Peyer's patch (tissue), 4 donors: ENCODE measurements around the gene GATA6. TPM values are rescaled to one million over a fixed set of nuclear protein-coding genes. Genes with fewer than 3 reads are reported as not detected.
"Not testable (repeated sequence)": the region's sequence is repeated elsewhere in the genome, so short reads cannot be mapped to it uniquely, and the experiment has no call there.

Source experiments
- DNase-seq, 3 donors: peaks; one replicate each; pipeline ENCODE4 v3.0.0-alpha.2; 2017 to 2019
- H3K27ac ChIP-seq, 4 donors: fragments of 200-600 bp; sonication (generic); one replicate each; pipeline ENCODE4 v1.5.1; 2016 to 2019
- H3K27me3 ChIP-seq, 2 donors: fragments of 200-600 bp; sonication (generic); one replicate each; pipeline ENCODE4 v1.5.1; 2019
- H3K36me3 ChIP-seq, 3 donors: fragments of 200-600 bp; sonication (generic); one replicate each; pipeline ENCODE4 v1.5.1; 2016 to 2019
- H3K4me1 ChIP-seq, 4 donors: fragments of 200-600 bp; sonication (generic); one replicate each; pipeline ENCODE4 v1.5.1; 2016 to 2019
- H3K4me3 ChIP-seq, 4 donors: fragments of 200-600 bp; sonication (generic); 1 replicate in 3 of 4; 2 replicates in 1 of 4; pipeline ENCODE4 v1.5.1; 2016 to 2019; ENCODE audit warnings: mild to moderate bottlenecking in 1 of 4
- H3K9me3 ChIP-seq, 4 donors: fragments of 200-600 bp; sonication (generic); one replicate each; pipeline ENCODE4 v1.5.1; 2016 to 2019; ENCODE audit warnings: mild to moderate bottlenecking in 1 of 4
- CTCF ChIP-seq, 6 experiments: fragments of 450-650 bp in 4 of 6; fragments of 200-600 bp in 2 of 6; sonication (generic) in 1 of 6; IDR thresholded peaks; one replicate each; pipeline ENCODE4 v1.5.1; 2017 to 2019; ENCODE audit warnings: antibody characterized with exemption in 6 of 6, mild to moderate bottlenecking in 3 of 6, moderate library complexity in 1 of 6
- POLR2A ChIP-seq, 2 donors: fragments of 450-650 bp; IDR thresholded peaks; one replicate each; pipeline ENCODE4 v1.5.1; 2017; ENCODE audit warnings: antibody characterized with exemption in 2 of 2, mild to moderate bottlenecking in 2 of 2, moderate library complexity in 2 of 2
- total RNA-seq, 4 donors: library from RNA; depleted of rRNA; stranded (reverse); fragments of >200 nt; gene quantifications; one replicate each; pipeline ENCODE4 v1.1.0, GENCODE V29; 2016

The GATA6 gene
- total RNA-seq, 4 donors from 2014 or later = 24.8 to 127 (median 114) TPM

- Histone ChIP-seq H3K27me3 (no peaks in the 10 kb centered on the region), H3K4me1 (peaks cover 0 to 38% (median 0%) of the 10 kb centered on the region in 4 donors), H3K9me3 (no peaks in the 10 kb centered on the region), H3K27ac (peak overlapping the region in 3 of 4 donors; percentile 4 to 55 (median 6)), H3K4me3 (no peak overlapping the region), H3K36me3 (peaks cover 0 to 22% (median 0%) of the 10 kb centered on the region in 3 donors)
- DNase-seq = no peak
- TF ChIP-seq CTCF (IDR thresholded peaks at IDR 0.05) (no peak), POLR2A (IDR thresholded peaks at IDR 0.05) (no peak)
These were observed 13.7 kb downstream of the GATA6 start for GRCh38 chr18:22182884-22183697.

- Histone ChIP-seq H3K27me3 (no peaks in the 10 kb centered on the region), H3K4me1 (peaks cover 0 to 41% (median 0%) of the 10 kb centered on the region in 4 donors), H3K9me3 (no peaks in the 10 kb centered on the region), H3K36me3 (peaks cover 0 to 22% (median 0%) of the 10 kb centered on the region in 3 donors), H3K27ac (peak overlapping the region in 2 of 4 donors; percentile 6 to 55), H3K4me3 (no peak overlapping the region)
- no peak for DNase-seq
- TF ChIP-seq CTCF (IDR thresholded peaks at IDR 0.05) (no peak), POLR2A (IDR thresholded peaks at IDR 0.05) (no peak)
These were observed 14.3 kb downstream of the GATA6 start for GRCh38 chr18:22183698-22184170.

- DNase-seq, H3K27me3 ChIP-seq, H3K9me3 ChIP-seq, H3K4me3 ChIP-seq: not testable (repeated sequence)
- peak overlapping the region in 1 of 4 donors; percentile 61 for H3K27ac ChIP-seq
- H3K36me3 ChIP-seq = peaks cover 0 to 22% (median 0%) of the 10 kb centered on the region in 3 donors
- H3K4me1 ChIP-seq = peaks cover 0 to 49% (median 0%) of the 10 kb centered on the region in 4 donors
These were observed 15.2 kb downstream of the GATA6 start for GRCh38 chr18:22184573-22184972.

- no peaks in the 10 kb centered on the region for H3K9me3 ChIP-seq
- H3K4me3 ChIP-seq = no peak overlapping the region
- no peak for DNase-seq
- H3K27me3 ChIP-seq = no peaks in the 10 kb centered on the region
- no peak for TF ChIP-seq POLR2A (IDR thresholded peaks at IDR 0.05)
- TF ChIP-seq CTCF (IDR thresholded peaks at IDR 0.05) = peak in 2 of 6 experiments; percentile 37 to 41
- H3K27ac ChIP-seq = peak overlapping the region in 2 of 4 donors; percentile 36 to 61
- H3K36me3 ChIP-seq = peaks cover 0 to 22% (median 0%) of the 10 kb centered on the region in 3 donors
- H3K4me1 ChIP-seq = peaks cover 0 to 50% (median 1%) of the 10 kb centered on the region in 4 donors
These were observed 15.9 kb downstream of the GATA6 start for GRCh38 chr18:22185273-22185672.

GRCh38 chr18:22185771-22186386, 16.5 kb downstream of the GATA6 start:
- TF ChIP-seq POLR2A (IDR thresholded peaks at IDR 0.05) (no peak), CTCF (IDR thresholded peaks at IDR 0.05) (peak in 2 of 6 experiments; percentile 12 to 16)
- Histone ChIP-seq H3K27ac (peak overlapping the region in 3 of 4 donors; percentile 24 to 61 (median 39)), H3K36me3 (peaks cover 0 to 22% (median 0%) of the 10 kb centered on the region in 3 donors), H3K27me3 (no peaks in the 10 kb centered on the region), H3K4me3 (no peak overlapping the region), H3K4me1 (peaks cover 0 to 50% (median 2%) of the 10 kb centered on the region in 4 donors), H3K9me3 (no peaks in the 10 kb centered on the region)
- DNase-seq = no peak
